Fibroblast of gingiva (primary cell): ENCODE measurements around the gene PIH1D1.

Experiments used
- DNase-seq: peaks from one replicate; pipeline ENCODE4 v3.0.0-alpha.2; 2011; ENCODE audit warnings: low read depth

Gene PIH1D1

DNA sequence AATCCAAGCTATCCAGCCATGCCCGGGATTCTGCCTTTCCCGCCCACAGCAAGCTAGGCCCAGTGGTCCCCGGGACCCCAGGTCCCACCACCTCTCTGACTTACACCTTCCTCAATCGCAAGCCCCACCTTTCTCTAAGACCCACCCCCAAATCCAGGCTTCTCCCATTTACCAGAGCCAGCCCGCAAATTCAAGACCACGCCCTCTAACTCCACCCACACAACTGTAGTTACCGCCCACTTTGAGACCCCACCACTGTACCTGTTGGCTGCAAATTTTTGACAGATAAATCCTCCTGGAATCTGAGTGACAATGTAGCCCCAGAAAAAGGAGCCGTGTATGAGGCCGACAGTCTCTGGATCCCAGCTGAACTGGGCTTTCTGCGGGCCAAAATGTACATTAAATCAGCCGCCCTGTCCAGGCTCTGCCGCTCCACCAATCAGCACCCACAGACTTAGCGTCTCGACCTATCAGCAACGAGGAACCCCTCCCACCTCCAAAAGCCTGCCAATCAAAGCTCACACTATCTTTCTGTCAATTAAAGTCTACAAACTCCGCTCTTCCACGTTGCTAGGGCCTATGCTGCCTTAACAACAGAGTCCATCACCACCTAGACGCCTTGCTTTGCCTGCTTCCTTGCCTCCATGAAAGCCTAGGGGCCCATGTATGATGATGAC, 16.6 kb downstream of the PIH1D1 start:
- DNase-seq, result no peak

DNA sequence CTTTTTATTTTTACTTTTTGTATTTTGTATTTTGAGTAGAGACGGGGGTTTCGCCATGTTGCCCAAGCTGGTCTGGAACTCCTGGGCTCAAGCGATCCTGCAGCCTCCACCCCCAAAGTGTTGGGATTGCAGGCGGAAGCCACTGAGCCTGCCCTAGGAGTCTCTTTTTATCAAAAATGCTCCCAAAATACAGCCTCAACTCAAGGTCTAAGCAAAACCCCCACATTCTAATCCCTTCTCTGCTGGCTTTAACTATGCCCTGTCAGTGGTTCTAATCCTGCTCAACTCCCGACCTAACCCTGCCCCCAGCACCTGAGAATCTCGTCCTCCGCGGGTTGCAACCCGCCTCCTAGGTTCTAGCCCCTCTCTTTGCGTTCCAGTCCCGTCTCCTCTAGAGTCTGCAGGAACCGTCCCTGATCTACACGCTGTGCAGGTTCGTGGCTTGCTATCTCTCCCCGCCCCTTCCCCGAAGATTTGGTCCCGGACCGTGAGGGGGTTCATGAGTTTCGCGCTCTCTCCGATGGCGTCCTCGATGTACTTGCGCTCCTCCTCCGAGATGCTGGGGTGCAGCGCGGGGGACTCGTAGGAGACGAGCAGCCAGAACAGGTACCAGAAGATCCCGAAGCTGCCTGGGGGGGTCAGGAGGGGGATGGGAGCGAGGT, 18.2 kb downstream of the PIH1D1 start:
- DNase-seq, result no peak

DNA sequence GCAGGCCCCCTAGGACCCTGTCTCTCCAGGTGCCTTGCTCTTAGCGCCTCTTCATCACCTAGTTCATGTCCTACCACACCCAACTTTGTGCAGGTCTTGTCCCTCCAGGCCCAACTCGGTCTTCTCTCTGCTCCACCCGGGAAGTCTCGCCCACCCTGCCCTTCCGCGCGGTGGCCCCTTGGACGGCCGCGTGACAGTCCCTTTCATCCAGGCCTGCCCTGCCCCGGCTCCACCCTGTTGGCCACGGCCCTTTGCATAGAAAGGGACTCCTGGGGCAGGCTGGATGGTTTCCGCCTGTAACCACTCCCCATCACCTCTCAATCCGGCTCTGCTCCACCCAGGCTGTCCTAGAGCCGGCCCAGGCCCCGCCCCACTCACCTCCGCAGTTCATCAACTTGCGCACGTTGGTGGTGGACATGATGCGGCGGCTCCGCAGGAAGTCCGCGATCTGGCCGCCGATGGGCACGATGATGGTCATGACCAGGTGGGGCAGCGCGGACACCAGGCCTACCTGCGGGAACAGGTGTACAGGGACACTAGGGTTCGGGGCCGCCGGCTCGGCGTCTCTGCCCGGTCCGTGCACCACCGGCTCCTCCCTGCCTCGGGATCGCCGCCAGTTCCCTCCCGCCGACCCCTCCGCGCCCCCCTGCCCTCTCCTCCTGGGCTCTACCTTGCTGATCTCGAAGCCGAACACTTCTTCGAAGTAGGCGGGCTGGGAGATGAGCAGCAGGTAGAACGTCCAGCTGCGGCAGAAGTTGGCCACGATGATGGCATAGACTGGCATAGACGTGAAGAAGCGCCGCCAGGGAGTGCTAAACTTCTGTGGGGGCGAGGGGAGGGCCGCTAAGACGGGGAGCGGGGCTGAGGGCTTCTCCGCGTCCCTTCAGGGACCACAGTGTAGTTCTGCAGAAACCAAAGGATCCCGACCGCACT, 19.2 kb downstream of the PIH1D1 start:
- DNase-seq, result no peak

DNA sequence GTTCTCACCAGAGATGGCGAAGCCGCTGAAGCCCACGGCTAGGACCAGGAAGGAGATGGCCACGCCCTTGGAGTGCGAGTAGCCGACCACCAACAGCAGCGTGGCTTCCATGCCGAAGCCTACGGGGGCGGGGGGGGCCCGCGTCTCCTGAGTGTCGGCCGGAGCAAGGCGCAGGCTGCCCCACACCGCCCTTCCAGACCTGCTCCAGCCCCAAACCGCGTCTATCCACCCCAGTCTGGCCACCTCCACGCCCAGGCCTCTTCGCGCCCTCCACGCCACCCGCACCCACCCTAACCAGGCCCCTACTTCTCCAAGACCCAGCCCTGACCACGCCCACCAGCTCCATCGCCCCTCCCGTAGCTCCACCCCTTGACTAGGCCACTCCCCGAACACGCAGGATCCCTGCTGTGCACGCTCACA, 20.3 kb downstream of the PIH1D1 start:
- no peak for DNase-seq

DNA sequence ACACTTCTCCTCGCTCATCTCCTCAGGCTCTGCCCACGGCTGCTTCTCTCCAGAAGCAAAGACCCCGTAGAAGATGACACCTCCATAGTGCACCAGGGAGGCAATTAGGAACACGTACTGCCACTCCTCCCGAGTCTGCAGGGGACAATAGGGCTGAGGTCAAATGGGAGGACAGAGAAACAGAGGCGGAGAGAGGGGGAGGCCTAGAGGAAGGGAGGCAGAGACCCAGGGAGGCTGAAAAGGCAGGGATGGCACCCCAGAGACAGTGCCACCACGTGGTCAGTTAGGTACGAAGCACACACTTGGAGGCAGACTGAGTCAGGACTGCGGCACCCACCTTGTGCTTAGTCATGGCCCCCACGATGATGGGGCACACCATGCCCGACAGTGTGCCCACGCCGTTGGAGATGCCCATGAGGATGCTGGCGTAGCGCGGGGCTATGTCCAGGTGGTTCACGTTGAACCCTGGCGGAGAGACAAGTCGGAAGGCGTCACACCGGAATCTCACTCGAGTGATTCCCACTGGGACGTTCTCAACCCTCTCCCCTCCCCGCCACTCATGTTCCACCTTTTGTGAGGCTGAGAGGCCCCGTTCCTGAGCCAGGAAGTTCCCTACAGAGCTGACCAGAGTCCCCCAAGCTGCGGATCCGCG, 20.8 kb downstream of the PIH1D1 start:
- no peak for DNase-seq

DNA sequence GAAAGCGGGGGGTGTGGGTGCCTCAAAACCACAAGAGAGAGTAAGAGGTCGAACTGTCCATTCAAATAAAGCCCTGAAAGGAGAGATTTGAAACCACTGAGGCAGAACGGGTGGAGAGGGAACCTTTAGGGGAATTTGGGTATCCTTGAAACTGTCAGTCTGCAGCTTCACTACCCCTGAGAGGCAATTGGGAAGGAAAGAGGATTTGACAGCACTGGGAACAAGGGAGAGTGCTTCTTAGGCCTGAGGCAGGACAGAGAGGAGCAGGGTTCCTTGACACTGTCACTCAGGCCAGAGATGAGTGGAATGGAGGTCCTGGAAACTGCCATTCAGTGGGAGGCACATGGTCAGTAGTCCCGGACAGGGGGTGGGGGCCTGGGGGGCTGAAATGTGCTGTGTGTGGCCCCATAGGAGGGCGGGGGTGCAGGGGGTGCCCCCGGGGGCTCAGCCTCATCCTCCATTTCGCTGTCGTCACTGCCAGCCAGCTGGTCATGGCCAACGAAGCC, 21.4 kb downstream of the PIH1D1 start:
- no peak for DNase-seq

DNA sequence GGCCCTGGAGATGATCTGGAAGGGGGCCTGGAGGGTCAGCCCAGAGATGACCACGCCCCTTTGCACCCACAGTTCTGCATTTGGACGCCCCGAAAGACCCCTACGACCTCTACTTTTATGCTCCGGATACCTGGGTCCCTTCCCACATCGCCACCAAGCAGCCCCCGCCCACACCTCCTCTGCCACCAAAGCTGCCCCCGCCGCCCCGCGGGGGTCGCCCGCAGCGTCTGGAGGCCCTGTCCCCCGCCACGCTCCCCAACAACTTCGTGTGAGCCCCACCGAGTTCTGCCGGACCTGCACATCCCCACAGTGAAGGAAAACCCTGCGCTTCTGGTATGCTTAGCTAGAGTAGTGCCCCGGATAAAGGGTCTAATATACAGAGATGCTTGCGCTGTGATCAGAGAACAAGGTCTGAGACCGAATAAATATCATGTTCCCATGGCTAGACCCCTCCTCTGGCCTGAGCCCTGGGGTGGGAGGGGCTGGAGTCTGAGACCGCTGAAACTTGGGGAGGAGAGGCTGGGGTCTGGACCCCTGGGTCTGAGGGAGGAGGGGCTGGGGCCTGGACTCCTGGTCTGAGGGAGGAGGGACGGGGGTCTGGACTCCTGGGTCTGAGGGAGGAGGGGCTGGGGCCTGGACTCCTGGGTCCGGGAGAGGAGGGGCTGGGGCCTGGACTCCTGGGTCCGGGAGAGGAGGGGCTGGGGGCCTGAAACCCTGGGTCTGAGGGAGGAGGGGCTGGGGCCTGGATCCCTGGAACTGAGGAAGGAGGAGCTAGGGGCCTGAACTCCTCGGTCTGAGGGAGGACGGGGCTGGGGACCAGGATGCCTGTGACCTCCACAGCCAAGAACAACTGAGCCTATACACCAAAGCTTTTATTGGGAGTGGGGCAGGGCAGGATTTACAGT, 22.8 kb downstream of the PIH1D1 start:
- DNase-seq, result no peak

DNA sequence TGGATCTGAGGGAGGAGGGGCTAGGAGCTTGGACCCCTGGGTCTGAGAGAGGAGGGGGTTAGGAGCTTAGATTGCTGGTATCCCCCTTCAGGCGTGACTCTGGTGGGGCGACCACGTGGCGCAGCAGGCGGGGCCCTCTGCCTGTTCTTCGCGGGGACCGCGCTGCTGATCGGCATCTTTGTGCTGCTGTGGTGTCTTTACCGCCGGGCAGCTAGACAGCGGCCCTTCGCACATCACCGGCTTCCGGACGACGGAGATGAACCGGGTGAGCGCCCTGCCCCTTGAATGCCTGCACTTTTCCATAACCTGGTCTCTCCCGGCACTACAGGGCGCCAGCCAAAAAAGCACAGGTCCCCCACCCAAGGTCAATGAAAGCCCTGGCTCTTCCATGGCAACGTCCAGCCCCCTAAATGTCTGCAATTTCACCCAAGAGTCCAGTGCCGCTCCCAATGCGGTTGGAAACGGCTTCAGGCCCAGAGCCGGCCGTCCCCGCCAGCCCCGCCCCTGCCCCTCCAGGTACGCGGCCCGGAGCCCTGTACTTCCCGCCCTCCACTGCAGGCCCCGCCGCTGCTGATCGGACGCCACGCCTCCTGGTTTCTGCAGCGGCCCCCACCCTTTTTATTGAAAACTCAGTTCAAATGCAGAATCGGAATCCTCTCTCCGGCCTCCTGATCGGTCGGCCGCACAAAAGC, 23.6 kb downstream of the PIH1D1 start:
- no peak for DNase-seq

DNA sequence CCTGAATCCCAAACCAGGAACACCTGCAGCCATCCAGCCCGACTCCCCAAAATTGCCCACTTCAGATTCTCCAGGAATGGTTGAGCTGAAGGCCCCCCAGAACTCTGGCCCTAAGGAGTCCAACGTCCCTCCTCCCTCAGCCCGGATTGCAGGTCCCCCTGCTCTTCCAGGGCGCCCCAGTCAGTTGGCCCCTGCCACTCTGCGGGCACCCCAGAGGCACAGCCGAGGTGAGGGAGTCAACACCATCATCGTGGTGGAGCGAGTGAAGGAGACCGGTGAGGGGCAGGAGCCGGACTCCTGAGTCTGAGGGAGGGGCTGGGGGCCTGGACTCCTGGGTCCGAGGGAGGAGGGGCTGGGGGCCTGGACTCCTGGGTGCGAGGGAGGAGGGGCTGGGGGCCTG, 24.3 kb downstream of the PIH1D1 start:
- no peak for DNase-seq

DNA sequence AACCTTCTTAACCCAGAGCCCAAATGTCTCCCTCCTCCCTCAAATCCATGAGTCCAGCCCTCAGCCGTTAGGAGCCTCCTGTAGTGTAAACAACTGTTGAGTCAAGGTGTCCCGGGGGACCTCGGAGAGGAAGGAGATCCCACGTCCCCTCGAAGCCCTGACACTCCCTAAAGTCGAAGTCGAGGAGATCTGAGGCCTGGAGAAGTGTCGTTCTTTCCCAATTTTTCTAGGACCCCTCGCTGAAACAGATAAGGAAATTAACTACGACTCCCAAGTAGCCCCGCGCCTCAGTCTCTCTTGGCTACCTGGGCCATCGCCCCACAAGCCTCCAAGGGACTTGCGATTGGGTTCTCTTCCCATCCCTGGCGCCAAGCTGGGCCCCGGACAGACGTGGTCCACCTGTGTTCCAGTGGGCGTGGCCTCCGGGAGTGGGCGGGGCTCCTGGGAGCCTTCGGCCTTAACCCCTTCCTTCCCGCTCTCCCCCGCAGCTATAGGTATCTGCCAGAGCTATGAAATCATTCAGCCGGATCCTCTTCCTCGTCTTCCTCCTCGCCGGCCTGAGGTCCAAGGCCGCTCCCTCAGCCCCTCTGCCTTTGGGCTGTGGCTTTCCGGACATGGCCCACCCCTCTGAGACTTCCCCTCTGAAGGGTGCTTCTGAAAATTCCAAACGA, 25.6 kb downstream of the PIH1D1 start:
- no peak for DNase-seq

DNA sequence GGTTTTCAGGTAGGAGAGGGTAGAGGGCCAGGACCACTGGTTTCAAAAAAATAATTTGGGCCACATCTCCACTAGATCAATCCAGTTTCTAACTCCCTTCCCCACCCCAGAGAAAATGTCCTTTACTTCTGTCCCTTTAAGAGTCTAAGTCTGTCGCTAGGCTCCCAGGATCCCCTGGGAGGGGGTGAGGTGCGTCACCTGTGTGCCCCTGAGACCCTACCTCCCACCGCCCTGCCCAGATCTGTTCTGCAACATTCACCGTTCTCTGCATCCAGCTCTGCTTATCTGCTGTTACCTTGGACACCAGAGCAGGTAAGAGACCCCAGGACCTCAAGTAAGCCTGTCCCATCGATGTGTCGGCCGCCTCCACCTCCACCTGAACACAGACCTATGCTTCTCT, 26.4 kb downstream of the PIH1D1 start, which contains the start of gene GFY:
Gene GFY (plus strand): TSS at position 211 of the 400 bp plus-strand sequence. CDS start 1,043 bp downstream, outside the sequence.
- no peak for DNase-seq

DNA sequence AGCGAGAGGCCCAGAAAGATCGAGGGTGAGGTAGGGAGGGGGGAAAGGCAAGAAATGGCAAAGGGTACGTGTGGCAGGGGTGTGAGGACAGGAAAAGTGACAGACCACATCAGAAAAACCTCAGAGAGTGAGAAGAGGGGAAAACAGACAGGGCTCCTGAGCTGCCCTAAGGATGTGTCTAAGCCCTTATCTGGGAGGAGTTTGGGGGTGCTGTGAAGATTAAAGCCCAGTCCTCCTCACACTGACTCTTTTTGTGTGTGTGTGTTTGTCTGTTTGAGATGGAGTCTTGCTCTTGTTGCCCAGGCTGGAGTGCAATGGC, 27.7 kb downstream of the PIH1D1 start:
- DNase-seq, result no peak

DNA sequence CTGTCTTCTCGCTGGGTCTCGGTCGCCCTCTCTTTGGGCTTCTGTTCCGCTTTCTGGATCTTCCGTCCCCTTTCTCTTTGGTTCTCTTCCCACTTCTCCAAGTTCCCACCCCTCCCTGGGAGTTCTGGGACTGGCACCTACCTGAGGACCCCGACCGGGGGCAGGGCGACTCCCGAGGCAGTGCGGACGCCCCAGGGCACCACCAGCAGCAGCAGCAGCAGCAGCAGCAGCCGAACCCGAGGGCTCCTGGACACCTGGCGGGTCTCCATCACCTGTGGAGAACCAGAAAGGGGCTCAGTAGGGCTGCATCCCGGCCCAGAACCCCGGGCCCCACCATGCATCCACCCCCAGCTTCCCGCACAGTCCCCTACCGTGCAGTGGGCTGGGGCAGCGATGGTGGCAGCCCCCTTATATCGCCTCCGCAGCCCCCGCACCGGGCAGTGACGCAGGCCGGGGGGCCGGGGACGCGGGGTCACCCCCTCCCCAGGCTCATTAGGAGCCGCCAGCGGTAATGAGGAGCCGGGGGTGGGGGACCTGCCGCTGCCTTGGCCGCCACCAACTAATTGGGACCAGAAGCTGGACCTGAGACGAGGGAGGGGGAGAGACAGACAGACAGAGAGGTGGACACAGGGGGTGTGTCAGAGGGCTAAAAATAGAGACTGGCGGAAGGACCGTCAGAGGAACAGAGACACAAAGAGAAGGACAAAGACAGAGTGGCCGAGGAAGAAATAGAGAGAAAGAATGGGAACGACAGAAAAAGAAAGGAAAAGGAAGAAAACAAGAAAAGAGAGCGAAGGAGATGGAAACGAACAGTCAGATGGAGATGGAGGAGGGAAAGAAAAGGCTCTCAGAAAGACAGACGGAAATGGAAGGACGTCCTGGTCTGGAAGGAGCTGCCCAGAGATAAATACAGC, 28.3 kb downstream of the PIH1D1 start, which contains the start of gene PTH2:
Gene PTH2 (minus strand): TSS at position 371 of the 914 bp plus-strand sequence. CDS start 102 bp downstream, at position 269.
- no peak for DNase-seq

DNA sequence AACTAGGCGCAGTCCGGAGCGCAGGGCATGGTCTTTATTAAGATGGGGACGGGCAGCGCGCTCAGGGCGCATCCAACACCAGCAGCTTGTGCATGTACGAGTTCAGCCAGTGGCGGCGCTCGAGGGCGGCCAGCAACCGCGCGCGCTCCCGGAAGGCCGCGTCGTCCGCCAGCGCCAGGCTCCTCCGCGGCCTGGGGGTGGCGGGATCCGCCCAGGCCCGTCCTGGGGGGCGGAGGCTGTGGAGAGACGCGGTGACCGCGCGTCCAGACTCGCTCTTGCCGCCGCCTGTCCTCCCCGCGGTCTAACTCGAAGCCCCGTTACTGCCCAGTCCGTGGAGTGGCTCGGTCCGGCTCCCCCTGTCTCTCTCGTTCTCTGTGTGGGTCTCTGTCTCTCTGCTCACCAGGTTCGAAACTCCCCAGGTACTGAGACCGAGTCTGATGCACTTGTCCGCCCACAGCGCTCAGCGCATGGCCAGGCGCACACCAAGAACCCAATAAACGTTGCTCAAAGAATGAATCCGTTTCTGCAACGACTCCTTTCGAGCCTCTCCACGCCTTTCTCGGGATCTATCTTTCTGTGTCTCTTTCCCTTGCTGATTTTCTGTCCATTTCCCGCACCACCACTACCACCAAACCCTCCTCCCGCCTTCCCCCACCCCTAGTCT, 29.1 kb downstream of the PIH1D1 start:
- DNase-seq, result no peak

DNA sequence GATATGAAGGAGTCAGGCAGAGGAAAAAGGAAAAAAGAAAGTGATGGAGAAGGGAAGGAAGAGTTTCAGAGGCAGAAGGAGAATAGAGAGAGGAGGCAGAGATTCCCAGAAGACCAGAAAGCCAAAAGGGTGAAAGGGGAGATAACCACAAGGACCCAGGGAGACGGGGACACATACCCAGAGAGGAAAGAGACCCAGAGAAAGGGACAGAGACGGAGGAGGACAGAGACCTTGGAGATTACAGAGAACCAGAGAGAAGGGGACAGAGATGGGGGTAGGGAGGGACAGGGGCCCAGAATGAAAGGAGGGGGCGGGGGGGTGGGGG, 29.8 kb downstream of the PIH1D1 start:
- no peak for DNase-seq

DNA sequence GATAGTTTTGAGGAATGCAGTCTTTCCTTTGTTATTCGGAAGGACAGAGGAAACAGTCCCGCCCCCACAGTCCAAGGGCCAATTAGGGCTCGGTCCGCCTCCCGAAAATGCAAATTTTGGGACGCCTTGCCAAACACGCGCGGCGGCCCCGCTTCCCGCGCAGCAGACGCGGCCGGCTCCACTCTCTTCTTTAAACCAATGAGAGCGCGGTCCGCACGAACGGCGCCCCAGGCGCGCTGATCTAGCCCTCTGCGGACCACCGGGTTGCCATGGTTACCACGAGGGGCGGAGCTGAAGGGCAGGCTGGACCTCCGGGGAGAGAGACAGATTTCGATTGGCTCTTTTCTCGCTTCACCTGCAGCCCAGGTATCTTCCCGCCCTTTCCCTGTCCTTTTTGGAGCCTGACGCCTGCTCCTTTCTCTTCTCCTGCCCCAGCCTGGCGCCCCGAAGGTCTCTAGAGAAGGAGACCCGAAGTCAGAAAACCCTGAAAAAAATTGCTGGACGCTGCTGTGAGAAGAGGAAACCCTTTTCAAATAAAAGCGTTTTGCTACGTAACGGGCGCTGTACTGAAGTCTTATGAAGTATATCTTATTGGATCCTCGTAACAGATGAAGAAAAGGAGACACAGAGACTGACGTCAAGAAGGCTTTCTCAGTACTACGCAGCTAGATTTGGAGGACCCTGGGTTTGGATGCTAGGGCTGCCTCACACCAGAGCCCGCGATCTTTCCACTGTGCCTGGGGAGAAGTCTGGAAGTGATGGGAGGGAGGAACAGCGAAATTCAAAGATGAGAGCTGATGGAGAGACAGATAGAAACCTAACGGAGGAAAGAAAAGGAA, 30.4 kb downstream of the PIH1D1 start:
- DNase-seq, result no peak

DNA sequence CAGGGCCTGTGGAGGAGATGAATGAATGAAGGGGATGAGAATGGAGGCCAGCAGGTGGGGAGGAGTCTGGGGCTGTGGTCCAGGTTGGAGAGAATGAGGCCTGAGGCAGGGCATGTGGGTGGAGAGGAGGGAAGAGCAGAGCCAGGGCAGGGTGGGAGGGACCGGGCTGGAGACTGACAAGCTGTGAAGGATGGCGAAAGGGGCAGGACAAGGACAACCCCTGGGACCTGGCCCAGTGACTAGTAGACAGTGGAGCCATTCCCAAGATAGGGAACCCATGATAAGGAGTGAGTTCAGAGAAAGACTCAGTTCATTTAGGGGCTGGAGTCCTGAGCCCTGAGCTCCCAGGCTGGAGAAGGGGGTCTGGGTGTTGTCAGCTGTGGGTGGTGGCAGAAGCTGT, 31.4 kb downstream of the PIH1D1 start:
- DNase-seq, result no peak
